T-helper 1 cell (primary cell): Measurements from ENCODE around the gene CPED1.
"Not testable (repeated sequence)": the region's sequence is repeated elsewhere in the genome, so short reads cannot be mapped to it uniquely, and the experiment has no call there.

Experiments used
- DNase-seq, 5 donors: peaks; one replicate each; pipeline ENCODE4 v3.0.0-alpha.2; 2012 to 2020

Gene CPED1

GRCh38 chr7:120981888-120982615, 6.5 kb upstream of the CPED1 start:
- DNase-seq, result peak in 1 of 5 donors; percentile 46

DNA sequence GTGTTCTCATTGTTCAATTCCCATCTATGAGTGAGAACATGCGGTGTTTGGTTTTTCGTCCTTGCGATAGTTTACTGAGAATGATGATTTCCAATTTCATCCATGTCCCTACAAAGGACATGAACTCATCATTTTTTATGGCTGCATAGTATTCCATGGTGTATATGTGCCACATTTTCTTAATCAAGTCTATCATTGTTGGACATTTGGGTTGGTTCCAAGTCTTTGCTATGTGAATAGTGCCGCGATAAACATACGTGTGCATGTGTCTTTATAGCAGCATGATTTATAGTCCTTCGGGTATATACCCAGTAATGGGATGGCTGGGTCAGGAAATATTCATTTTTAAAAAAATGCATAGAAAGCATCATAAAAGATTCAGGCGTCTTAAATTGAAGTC, 4.9 kb upstream of the CPED1 start:
- not testable (repeated sequence) for DNase-seq

DNA sequence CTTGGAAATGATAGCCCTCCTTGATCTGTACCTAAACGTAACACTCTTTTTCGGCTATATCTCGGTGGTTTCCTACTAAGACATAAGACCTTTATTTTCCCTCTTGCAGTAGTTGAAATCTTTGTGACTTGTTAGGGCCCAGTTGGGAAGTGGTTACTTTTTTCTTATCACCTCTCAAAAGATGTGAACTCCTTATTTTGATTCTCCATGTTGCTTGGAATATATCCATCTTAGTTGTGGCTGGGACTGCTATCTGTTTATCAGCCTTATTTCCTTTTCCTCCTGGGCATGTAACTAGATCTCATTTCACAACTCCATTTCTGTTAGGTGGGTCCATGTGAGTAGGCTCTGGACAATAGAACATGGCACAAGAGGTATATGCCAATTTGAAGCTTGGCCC, 4.1 kb upstream of the CPED1 start:
- DNase-seq, result no peak

DNA sequence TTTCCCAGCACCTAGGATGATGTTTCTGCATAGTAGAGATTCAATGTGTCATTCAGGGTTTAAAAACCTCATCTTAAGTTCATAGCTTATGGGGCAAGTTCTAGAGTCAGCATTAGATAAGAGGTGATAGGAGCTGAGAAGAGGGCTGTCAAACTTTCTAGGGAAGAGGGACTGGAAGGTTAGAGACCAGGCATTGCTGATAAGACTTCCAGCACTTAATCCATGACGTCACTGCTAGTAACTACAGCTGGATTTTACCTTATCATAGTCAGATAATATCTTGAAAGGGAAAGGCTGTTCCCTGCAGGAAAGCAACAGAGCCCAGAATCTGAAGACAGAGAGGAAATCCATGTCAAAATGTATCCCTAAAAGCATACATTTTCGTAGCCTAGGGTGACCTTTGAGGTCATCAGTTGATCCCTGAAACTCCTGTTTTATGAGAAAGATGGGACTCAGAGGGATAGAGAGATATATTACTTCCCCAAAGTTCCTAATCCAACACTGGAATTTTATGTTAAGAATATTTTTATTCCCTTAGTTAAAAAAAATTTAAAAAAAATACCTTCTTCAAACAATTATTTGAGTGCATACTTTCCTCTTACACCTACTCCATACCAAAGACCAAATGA, 3.3 kb upstream of the CPED1 start:
- no peak for DNase-seq

DNA sequence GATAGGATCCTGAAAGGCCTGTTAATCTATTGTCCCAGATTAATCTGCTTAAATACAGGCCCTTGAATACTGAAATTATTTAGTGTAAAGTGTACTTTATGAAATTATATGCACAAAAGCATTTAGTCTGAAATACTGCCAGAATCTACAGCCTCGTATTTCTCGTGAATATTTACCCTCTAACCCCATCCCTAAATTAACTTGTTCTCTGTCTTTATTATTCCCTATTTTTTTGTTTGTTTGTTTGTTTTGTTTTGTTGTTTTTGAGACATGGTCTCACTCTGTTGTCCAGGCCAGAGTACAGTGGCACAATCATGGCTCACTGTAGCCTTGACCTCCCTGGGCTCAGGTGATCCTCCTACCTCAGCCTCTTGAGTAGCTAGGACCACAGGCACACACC, 2.7 kb upstream of the CPED1 start:
- no peak for DNase-seq

- no peak for DNase-seq
These were observed 1.9 kb upstream of the CPED1 start for GRCh38 chr7:120986650-120987049.

DNA sequence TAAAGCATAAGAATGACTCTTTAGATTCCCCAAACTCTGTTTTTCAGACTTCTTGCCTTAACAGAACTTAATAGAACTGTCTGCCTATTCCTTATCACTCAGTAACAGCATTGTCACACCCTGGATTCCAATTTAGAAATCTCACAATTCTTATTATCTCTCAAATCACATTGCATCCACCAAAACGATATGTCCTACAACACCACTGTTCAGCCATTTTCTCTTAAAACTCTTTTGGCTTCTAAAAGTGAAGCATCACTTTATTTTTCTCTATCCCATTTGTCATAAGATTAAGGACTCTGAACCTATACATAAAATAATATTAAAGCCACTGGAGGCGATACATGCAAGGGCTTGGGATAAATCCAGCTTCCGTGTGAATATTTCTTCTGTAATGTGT, 1.2 kb upstream of the CPED1 start:
- DNase-seq, result no peak

GRCh38 chr7:120987683-120988590, 574 bp upstream of the CPED1 start:
- DNase-seq, result peak; percentile 65 to 90 (median 77)

GRCh38 chr7:120989257-120990220, 1.0 kb downstream of the CPED1 start:
- DNase-seq, result no peak

GRCh38 chr7:120990468-120991118, 2.1 kb downstream of the CPED1 start:
- no peak for DNase-seq

GRCh38 chr7:120991161-120991560, 2.6 kb downstream of the CPED1 start:
- DNase-seq, result no peak

- DNase-seq, result no peak
These were observed 3.1 kb downstream of the CPED1 start for GRCh38 chr7:120991581-120991980.

GRCh38 chr7:120992272-120992964, 3.9 kb downstream of the CPED1 start:
- DNase-seq, result no peak

DNA sequence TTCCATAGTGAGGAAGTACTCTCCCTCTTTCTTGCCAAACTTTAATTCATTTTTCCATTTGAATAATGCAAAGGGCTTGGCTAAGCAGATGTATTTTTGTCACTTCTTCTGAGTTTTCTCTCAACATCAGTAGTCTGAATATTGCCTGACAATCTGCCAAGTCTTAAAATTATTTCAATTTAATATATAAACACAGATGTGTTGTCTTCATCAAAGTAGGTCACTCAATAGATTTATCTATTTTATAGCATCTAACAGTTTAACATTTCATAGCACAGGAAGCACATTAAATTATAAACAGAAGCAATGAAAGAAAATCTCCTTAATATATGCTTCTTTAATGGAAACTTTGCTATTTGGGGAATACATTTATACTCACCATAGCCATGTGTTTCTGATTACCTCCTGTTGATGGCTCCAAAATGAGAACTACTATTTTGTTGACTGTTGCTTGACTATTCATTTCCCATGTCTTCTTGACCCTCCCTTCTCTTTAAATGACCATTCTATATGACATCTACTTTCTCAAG, 4.5 kb downstream of the CPED1 start:
- DNase-seq, result no peak

GRCh38 chr7:120993553-120994191, 5.2 kb downstream of the CPED1 start:
- DNase-seq, result no peak

- no peak for DNase-seq
These were observed 6.2 kb downstream of the CPED1 start for GRCh38 chr7:120994512-120995410.

DNA sequence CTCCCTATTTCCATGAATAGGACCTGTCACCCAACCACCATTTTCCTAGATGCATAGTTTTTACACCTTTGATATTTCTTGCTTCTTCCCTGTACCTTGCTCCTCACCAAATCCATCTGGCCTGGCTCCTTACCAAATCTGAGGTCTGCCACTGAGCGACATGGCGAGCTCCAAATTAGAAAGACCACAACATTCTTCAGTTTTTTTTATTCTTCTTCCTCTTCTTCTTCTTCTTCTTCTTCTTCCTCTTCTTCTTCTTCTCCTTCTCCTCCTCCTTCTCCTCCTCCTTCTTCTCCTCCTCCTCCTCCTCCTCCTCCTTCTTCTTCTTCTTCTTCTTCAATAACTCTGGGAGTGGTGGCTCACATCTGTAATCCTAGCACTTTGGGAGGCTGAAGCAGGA, 7.1 kb downstream of the CPED1 start:
- no peak for DNase-seq

- peak in 2 of 5 donors; percentile 6 to 42 for DNase-seq
These were observed 7.9 kb downstream of the CPED1 start for GRCh38 chr7:120996333-120996987.

GRCh38 chr7:120996988-120997345, 8.5 kb downstream of the CPED1 start:
- no peak for DNase-seq
